NCI-H2171 treated with DMSO at 0.1 percent for 48 hours (cell line): ENCODE measurements around the gene MRPL47.
A peak's percentile ranks its signal among the peaks of the same experiment; 100 is the strongest.
"Not testable (repeated sequence)": the region's sequence is repeated elsewhere in the genome, so short reads cannot be mapped to it uniquely, and the experiment has no call there.

ENCODE experiments used
- DNase-seq: peaks from one replicate; lab custom pipeline; 2025; lab: John Stamatoyannopoulos, UW

MRPL47 gene

DNA sequence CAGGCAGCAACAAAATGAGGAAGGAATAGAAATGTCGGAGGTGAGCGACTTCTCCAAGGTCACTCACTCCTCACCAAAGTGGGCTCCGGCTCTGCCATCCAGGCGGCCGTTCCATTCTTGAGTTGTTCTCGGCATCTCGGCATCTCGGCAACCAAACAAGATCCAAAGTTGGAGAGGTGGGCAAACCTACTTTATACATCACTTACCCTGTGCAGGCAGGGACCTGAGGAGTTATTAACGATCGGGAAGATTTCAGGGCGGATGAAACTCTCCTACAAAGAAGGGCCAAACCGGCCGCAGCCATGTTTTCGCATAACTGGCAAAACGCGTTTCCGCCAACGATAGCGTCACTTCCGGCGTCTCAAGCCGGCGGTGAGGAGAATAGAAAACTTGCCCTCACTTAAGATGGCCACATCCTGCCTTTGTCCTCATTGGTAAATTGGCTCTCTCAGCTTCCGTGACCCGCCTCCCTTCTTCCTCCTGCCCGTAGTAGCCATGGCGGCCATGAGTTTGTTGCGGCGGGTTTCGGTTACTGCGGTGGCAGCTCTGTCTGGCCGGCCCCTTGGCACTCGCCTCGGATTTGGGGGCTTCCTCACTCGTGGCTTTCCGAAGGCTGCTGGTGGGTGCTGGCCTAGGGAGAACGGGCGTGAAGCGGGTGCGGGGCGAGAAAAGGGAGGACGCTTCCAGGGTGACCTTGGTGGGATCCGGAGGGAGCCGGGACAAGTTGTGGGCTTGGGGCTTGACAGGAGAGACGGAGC, at the start of gene MRPL47, which contains the start of gene NDUFB5:
TSS of gene MRPL47 (minus strand) at position 318 of the 758 bp plus-strand sequence. CDS start at position 304, 14 bp downstream.
TSS of gene NDUFB5 (plus strand) at position 474 of the 758 bp plus-strand sequence. CDS start at position 496, 22 bp downstream.
- peak; percentile 97 for DNase-seq

DNA sequence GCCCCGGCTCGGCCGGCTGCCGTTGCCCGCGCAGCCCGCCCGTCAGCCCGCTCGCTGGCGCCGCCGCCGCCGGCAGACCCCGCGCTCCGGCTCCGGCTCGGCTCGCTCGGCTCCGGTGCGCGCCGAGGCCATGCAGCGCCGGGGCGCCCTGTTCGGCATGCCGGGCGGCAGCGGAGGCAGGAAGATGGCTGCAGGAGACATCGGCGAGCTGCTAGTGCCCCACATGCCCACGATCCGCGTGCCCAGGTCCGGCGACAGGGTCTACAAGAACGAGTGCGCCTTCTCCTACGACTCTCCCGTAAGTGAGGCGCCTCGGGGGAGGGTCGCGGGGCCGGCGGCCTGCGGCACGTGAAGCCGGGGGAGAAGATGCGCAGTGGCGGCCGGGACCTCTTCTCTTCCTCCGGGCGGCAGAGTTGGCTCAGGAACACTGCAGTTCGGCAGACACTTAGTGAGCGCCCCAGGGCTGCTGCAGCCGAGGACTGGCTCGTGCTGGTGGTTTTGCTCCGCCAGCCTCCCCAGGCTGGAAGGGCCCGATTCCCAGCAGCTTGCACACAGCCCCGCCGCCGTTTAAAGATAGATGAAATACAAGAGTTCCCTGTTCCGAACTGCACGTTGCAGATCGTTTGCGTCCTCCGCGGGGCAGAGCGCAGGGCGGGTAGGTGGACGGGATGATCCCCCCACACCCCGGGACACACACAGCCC, 48.8 kb upstream of the MRPL47 start:
- DNase-seq = peak; percentile 75

DNA sequence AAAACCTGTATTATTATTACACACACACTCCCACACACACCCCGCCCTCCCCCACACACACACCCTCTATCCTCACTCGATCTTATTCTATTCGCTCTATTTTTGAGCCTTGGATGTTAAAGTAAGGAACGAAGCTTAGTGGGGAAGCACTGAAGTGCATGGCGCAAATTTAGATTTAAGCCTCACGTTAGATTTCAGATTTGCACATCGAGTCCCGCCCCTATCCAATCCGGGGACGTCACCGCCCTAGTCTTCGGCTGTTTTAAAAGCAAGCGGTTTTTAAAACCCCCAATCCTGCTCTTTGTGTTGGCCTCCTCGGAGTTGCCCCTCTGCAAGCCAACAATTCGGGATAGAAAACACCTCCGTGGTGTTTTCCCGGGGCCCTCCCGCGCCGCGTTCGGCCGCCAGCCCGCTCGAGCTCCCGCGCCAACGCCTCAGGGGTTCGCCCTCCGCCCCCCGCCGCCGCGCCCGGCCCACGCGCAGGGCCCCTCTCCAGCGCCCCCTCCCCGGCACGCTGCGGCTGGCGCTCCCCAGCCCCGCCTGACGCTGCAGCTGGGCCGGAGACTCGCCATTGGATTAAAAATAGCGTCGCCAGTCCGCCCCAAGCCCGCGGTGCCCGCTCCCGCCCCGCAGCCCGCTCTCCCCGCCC, 48.1 kb upstream of the MRPL47 start, which contains the start of gene USP13:
TSS of gene USP13 (plus strand) at position 594 of the 649 bp plus-strand sequence. CDS start 186 bp downstream, outside the sequence.
- DNase-seq = peak; percentile 77

DNA sequence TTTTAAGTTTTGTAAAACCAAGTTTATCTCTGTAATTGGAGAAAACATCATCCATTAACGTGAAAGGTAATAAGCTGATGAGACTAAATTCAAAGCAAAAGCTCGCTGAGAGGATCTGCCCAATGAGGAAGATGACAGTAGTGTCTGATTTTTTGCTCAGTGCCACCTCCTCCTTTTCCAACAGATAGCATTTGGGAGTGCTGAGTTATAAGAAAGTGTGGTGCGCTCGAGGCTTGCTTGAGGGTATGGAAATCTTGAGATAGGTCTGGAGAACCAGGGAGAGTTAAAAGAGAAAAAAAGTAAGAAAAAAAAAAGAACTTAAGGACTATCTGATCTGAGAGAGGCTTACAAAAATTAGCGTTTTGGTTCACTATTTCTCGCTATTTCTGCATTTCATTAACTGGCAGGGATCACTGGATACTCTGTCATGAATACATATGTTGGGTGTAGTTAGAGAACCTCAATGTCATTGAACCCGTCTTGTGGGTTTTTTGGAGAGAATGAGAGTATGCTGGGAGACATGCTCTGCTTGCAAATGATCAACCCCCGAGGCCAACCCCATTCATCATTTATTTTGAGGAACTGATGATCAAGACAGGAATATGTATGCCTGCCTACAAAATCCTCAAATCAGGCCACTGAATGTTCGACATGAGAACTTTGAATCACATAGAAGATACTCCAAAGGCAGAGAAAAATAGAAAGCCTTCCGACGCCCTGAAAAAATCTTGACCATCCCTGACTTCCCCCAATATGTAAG, 47.4 kb upstream of the MRPL47 start:
- no peak for DNase-seq

DNA sequence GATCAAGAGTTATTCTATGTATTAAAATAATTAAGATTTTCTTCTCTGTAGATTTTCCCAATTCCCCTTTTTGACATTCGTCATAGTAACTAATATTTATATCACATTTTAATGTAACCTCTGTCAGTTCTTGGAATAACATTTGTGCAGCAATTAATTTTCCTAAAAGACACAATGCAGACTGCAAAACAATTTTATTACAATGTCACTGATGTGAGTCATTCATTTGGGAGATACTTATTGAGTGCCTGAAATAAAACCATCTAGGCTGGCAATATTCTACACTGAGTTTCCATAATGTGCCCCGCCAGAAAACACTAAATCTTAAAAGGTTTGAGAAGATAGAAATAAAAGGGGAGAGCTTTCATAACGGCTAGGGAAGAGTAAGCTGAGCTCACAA, 41.7 kb upstream of the MRPL47 start:
- no peak for DNase-seq

DNA sequence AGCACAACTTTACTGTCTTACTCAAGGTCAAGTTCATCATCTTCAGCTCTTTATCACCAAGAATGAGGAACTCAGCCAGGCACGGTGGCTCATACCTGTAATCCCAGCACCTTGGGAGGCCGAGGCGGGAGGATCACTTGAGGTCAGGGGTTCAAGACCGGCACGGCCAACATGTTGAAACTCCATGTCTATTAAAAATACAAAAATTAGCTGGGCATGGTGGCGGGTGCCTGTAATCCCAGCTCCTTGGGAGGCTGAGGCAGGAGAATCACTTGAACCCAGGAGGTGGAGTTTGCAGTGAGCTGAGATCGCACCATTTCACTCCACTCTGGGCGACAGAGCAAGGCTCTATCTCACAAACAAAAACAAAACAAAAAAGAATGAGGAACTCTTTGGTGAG, 39.4 kb upstream of the MRPL47 start:
- DNase-seq = not testable (repeated sequence)

DNA sequence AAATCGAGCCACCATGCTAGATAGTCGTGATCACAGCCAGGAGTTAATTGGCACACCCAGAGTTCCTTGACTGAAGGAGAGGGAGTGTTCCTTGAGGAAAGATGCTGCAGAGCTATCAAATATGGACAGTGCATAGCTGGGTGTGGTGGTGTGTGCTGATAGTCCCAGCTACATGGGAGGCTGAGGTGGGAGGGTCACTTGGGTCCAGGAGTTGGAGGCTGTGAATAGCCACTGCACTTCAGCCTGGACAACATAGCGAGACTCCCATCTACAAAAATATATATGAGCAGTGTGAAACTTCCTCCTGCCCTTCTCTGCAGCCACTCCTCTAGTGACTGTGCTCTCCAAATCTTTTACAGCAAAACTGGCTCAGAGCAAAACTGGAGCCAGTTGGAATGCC, 38.4 kb upstream of the MRPL47 start:
- DNase-seq = no peak

DNA sequence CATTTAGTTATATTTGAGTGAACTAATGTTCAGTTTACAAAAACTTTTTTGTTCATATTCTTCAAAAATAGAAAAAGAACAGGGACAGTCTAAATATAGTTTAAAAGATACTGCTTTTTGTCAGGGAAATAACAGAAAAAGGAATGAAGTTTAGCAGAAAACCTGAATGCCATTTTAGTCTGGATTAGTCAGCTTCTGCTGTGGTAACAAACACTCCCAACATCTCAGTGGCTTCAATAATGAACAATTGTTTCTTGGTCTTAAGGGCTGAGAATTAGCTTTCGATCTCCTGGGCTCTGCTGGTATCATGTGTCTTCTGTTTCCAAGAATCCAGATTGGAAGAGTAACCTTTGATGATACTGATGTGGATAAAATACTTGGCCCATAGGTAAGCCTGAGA, 36.0 kb upstream of the MRPL47 start:
- no peak for DNase-seq

DNA sequence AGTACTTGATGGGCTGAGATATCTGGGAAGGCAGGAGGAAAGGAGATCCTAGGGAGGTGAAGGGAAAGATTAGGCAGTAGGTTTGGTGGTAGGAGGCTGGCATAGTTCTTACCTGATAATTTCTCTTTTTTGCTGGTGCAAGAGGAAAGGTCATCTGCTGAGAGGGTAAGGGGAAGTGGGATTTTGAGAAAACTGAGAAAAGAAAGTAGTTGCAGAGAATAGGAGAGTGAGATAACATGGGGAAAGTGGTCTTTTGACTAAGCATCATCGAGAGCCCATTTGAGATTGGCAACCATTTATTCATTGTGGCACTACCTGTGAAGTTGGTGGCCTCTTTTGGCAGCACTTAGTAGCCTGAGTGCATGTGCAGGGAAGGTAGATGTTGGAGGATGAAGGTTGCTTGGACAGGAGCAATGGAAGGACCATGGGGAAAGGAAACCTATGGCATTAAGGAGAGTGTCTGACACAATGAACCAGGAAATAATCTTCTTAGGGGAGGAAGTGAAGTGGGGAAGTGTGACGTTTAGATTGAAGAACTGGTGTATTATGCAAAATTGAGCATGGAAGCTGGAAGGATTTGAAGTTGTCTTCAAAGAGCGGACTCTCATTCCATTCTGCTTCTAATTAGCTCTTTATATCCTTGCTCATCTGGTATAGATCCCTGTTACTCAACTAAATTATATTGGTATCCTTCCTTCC, 26.5 kb upstream of the MRPL47 start:
- no peak for DNase-seq

DNA sequence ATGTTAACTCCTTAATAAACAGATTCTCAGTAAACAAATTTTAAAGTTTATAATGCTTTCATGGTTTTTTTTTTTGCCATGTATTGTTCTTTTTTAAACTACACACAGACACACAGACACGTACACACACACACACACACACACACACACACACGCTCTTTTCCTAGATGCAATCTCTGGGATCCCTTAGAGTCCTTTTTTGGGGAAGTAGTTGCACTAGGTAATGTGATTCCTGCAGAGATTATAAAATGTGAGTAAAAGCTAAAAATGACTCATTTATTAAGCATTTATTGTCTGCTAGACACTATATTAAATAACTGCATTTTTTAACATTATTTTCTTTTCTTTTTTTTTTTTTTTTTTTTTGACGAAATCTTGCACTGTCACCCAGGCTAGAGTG, 20.0 kb upstream of the MRPL47 start:
- DNase-seq = no peak

DNA sequence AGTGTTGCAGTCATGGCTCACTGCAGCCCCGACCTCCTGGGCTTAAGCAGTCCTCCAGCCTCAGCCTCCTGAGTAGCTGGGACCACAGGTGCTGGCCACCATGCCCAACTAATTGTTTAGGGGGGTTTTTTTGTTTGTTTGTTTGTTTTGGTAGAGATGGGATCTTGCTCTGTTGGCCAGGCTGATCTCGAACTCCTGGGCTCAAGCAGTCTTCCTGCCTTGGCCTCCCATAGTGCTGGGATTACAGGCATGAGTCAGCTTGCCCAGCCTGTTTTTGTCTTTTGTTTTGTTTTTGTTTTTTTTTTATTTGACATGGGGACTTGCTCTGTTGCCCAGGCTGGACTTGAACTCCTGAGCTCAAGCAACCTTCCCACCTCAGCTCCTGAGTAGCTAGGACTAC, 17.6 kb upstream of the MRPL47 start:
- no peak for DNase-seq

DNA sequence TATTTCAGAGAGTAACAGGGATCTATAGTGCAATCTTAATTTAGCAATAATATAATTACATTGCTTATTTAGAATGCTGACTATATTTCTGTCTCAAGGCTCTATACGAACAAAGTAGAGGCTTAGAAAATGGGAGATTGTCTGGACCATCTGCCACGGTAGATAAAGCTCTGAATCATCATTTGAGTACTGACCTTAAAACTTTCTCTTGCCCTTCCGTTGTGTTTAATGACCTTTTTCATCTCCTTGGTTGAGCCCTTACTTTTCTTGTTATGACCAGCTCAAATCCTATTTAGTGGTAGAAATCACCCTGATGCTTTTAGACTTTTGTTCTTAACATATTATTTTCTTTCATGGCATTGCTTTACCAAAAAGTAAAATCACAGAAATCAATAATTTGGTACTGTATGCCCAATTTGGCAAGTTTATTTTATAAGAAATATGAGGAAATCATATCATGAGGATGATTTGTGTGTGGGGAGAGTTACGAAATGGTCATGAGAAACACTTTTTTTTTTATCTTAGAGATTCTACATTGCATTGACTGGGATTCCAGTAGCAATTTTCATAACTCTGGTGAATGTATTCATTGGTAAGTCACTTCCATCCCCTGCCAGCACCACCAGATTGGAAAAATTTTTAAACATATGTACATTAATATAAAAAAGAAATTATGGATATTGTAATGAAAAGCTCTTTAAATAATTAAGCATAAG, 11.2 kb upstream of the MRPL47 start:
- DNase-seq = no peak

DNA sequence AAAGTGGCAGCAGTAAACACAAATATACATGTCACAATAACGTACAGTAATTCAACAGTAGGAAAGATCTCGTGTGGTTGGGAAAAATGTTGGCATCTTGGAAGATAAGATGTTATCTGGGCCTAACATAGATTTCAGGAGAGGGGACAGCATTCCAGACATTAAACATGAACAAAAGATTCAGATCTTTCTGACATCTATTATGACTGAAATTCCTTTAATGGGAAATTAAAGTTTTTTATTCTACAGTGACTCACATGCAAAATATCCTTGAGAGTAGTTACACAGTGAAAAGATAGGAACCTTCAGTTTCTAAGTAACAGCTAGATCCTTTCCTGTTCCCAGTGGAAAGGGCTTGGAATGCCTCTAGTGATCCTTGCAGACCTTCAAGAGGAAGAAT, 9.4 kb upstream of the MRPL47 start:
- no peak for DNase-seq

DNA sequence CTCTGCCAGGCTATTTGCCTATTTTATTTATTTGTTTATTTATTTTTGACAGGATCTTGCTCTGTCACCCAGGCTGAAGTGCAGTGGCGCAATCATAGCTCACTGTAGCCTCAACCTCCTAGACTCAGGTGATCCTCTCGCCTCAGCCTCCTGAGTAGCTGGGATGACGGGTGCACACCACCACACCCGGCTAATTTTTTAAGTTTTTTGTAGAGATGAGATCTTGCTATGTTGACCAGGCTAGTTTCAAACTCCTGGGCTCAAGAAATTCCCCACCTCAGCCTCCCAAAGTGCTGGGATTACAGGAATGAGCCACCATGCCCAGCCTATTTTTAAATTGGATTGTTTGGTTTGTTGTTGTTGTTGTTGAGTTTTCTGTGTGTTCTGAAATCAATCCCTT, 5.6 kb upstream of the MRPL47 start:
- DNase-seq = no peak

DNA sequence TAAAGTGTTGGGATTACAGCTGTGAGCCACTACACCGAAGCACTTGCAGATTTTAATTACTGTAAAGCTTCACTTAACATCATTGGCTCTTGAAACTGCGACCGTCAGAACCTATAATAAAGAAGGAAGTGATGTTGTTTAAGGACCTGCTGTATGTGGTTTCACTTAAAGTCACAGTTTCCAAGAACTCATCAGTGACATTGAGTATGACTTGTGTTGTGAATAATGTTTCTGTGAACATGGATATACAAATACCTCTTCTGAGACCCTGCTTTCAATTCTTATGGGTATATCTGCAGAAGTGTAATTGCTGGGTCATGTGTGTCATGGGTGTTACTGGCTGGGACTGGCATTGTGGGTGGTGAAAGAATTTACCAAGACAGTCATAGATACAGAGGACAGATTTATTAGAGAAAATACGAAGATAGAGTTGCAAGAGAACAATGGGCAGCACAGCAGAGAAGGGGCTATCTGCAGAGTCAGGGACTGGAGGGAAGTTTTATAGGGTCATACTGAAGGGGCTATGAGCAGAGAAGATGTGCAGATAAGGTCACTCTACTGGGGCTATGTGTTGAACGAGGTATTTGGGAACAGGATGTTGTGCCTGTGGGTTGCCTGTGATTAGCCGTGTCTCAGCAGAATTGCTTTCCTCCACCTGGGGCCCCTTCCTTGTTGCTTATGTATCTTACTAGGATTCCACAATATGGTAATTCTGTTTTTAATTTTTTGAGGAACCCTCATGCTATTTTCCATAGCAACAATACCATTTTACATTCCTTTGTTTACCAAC, 4.7 kb upstream of the MRPL47 start:
- no peak for DNase-seq

DNA sequence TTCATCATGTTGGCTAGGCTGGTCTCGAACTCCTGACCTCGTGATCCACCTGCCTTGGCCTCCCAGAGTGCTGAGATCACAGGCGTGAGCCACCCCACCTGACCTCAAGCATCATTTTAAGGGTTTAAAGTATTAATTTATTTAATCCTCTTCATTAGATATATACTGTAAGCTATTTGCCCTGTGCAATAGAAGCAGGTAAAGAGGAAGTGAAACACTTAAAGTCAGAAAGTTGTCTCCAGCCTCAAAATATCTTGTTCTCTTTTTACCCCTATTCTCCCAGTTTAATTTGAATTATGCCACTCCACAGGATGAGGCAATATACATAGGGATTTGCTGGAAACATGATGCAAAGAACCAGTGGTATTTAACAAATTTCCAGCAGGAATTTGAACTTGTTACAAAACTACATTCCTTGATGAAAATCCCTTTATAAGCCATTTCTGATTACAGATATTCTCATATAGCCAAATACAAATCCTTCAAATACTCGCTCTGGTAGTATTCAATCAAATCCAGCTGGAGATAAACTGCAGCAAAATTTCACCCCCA, 2.2 kb upstream of the MRPL47 start:
- DNase-seq = no peak

DNA sequence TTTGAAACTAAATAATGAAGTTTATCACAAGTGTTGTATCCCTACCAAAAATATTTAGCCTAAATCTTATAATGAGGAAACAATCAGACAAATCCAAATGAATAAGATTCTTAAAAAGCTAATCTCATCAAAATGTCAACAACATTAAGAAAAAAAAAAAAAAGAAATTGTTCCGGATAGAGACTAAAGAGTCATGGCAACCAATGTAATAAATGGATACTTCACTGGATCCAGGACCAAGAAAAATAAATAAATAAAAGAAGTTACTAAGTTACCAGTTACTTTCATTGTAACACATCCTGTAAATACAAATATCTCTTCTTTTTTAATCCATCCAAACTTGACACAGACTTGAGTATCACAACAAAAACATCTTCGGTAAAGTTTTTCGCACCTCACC, 607 bp downstream of the MRPL47 start:
- DNase-seq = no peak

DNA sequence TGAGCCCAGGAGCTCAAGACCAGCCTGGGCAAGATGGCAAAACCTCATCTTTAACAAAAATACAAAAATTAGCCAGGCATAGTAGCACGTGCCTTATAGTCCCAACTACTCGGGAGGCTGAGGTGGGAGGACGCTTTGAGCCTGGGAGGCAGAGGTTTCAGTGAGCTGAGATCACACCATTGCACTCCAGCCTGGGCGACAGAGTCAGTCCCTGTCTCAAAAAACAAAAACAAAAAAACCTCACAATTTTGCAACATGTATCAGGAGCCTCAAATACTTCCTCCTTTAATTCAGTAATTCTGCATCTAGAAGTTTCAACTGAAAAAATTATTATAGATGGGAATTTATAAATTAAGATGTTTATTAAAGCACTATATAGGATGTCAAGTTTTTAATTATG, 1.1 kb downstream of the MRPL47 start:
- DNase-seq = no peak

DNA sequence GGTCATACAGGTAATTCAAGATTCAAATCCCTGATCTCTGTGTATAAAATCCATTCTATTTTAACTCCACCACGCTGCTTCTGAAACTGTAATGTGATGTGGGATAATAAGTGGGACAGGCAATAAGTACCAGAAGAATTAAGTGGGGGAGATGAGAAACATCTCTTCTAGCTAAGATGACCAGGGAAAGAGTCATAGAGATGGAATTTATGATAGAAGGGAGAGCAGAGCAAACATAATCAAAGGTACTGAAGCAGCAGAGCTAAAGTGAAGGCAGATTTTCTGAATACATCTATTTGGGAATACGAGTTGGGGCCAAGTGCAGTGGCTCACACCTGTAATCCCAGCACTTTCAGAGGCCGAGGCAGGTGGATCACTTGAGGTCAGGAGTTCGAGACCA, 4.9 kb downstream of the MRPL47 start:
- no peak for DNase-seq

DNA sequence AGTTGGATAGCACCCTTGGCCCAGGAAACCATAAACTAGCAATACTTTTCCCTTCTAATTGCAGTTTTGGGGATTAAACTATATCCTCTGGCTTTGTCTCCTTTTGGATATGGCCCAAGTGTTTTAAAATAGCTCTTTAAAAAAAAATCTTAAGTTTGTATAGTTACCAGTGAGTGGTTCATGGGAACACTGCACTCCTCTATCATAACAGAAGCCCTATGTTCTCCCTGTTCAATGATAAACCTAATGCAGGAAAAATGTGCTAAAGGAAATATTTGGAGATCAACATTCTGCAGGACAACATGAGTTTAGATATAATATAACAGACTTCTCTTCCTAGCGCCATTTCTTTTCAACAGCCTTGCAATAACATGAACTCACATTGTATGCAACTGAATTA, 13.1 kb downstream of the MRPL47 start:
- no peak for DNase-seq
